ENCODE results near the gene SLC6A3.
"Not testable (repeated sequence)": the region's sequence is repeated elsewhere in the genome, so short reads cannot be mapped to it uniquely, and the experiment has no call there.

The SLC6A3 gene

GRCh38 chr5:1366514-1366913 is 78.7 kb downstream of the SLC6A3 start:
- DNase-seq, result no peak

GRCh38 chr5:1364211-1364610 is 81.0 kb downstream of the SLC6A3 start:
- DNase-seq, result no peak

DNA sequence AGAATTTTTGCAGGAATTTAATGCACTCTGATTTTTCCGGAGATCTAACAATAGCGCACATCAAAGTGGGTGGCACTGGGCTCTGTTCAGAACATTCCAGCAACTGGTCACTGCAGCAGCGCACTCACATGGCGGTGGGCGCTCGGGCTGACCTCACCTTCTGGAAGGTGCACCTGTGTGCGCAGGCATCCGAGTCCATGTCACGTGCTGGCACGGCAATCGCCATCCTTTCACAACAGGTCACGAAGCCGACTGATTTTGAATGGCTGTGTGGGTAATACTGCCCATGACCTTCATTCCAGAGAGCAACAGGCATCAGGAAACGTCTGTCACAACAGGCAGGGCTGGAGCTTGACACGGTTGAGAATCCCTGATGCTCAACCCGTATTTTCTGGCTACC is 81.7 kb downstream of the SLC6A3 start:
- no peak for DNase-seq

- no peak for DNase-seq
Measured at GRCh38 chr5:1363160-1363559, 82.1 kb downstream of the SLC6A3 start.

DNA sequence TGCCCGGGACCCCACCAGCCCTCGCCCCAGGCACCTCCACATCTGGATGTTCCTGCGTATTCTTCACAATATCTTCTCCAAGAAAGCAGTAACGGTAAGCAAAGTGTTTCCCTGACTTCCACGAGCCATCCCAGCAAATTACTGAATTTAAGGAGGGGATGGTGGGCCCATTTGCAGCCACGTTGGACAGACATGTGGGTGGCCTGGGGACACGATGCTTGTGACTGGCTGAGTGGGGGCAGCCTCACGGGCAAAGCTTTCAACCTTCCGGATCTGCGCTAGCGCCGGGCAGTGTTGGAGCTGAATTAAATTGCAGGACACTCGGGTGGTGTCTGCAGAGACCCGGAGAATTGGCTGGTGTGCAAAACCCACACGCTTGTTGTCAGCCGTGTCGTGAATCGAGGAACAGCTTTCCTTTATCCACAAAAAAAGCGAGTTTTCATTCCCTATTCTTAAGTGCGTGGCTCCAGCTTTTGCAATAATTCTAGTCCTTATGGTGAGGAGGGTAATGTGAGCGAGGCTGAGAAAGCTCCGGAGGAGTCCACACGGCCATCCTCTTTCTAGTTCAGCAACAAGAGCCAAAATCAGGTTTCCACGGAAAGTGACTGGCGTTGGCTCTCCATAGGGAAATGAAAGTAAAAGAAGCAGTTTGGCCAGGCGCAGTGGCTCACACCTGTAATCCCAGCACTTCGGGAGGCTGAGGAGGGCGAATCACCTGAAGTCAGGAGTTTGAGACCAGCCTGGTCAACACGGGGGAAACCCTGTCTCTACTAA is 82.8 kb downstream of the SLC6A3 start:
- DNase-seq, result no peak

DNA sequence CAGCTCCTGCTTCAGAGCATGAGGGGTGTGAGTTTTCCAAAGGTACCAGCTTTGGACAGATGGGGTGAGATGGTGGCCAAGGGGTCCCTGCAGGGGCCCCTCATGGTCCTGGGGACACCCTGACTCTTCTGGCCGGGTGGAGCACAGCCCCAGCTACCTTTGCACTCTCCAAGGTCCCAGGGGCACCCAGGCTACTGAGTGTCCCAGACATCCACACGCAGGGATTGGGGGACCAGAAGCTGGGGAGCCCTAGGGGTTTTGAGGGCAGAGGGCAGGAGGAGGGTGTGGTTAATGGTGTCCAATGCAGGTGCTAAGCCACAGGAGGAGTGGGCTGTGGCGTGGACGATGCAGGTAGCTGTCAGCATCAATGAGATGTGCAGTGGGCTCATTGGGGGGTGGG is 84.4 kb downstream of the SLC6A3 start:
- DNase-seq, result no peak

GRCh38 chr5:1360367-1360766 is 84.9 kb downstream of the SLC6A3 start:
- DNase-seq, result not testable (repeated sequence)

DNA sequence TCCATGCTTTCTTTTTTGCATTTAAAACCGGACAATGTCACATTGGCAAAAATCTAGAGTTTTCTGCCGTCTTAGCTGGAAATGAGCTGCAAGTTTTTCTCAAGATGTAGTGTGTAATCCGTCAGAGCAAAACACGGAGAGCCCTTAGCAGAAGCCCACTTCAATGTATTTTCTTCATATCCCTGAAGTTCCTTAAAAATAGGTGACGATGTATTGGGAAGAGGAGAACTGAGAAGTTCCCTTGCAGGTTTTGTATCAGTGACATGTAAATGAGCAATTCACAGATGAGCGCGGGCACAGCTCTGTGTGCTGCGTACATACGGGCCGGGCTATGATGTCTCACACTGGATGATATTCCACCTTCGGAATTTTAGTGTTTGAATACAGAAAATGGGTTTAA is 85.5 kb downstream of the SLC6A3 start:
- no peak for DNase-seq

DNA sequence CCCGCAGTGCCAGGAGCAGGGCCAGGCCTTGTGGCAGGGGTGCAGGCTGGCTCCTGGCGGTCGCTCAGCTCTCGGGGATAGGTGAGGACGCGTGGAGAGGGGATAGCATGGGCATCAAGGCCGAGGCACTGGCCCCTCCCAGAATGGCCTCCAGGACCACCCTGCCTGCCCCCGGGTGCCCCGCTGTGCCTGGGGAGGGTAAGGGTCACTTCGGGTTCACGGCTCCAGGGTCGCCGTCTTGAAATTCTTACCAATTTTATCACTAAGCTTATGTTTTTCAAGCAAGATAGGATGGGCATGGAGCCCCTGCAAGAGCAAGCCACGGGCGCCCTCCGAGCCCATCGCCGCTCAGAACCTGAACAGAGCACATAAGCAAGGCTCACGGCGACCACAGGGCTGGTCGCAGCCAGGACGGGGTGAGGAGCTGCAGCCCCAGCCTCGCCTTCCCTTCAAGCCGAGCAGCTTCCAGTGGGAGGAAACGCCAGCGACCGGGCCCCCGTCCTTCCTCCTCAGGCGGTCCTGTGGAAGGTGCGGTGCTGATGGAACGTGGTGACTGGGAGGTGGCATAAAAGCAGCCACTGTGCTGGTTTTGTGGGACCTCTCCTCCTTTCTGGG is 86.1 kb downstream of the SLC6A3 start:
- no peak for DNase-seq

DNA sequence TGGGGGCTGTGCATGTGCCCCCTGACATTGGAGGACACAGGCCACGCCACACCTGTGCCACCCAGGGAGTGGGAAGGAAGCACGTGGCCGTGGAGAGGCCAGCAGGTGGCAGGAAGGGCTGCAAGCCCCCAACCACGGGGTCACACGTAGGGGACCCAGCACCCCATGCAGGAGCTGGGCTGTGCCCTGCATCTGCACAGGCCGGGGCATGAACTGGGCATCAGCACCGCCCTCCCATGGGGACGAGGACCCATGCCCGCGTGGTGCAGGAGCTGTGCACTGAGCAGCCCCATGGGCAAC is 86.6 kb downstream of the SLC6A3 start:
- no peak for DNase-seq

GRCh38 chr5:1357946-1358725 is 87.1 kb downstream of the SLC6A3 start:
- no peak for DNase-seq

DNA sequence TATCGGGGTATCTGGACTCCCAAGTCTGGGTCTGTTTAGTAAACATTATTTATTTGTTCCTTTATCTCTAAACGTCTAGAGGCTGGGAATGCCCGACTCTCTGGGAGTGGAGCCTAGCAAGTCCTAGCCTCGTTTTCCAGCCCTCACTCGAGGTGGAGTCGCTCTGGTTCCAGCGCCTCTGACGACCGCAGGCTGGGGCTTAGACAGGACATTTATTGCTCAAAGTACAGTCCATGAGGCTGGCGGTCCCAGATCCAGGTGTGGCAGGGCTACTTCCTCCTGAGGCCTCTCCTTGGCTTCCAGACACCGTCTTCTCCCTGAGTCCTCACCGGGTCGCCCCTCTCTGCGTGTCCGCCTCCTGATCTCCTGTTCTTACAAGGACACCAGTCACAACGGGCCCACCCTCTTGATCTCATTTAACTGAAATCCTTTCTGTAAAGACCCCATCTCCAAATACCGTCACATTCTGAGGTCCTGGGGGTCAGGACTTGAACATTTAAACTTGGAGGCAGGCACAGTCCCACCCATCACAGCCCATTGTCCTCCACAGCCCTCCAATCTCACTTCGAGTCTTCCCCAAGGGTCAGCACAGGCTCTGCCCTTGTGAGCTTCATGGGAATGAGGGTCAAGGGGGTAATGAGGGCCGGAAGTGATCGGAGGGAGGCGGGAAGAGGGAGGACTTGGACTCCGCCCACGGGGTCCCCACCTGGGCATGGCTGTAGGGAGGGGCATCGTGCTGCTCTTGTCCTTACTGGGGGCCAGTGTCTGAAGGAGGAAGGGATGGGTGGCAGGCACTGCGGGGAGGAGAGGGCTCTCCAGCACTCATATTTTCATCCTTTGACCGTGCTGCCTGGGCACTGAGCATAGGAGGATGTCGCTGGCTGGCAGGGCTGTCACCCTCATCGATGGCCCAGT is 88.1 kb downstream of the SLC6A3 start:
- DNase-seq, result no peak

DNA sequence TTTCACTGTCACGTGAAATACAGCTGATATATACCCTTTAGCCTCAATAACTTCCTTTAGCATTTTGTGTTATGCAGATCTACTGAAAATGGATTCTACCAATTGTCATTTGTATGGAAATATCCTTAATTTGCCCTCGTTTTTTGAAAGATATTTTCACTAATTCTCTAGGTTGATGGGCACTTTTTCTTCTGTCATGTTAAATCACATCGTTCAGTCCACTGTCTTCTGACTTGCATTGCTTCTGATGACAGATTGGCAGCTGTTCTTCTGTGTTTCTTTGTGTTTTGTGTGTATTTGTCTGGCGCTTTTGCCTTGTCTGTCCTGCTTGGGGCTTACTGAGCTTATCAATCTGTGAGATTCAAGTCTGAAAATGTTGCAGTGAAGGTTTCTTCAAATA is 90.7 kb downstream of the SLC6A3 start:
- no peak for DNase-seq

- DNase-seq, result no peak
Measured at GRCh38 chr5:1352231-1353219, 92.7 kb downstream of the SLC6A3 start.

- DNase-seq, result no peak
Measured at GRCh38 chr5:1351156-1351555, 94.1 kb downstream of the SLC6A3 start.

DNA sequence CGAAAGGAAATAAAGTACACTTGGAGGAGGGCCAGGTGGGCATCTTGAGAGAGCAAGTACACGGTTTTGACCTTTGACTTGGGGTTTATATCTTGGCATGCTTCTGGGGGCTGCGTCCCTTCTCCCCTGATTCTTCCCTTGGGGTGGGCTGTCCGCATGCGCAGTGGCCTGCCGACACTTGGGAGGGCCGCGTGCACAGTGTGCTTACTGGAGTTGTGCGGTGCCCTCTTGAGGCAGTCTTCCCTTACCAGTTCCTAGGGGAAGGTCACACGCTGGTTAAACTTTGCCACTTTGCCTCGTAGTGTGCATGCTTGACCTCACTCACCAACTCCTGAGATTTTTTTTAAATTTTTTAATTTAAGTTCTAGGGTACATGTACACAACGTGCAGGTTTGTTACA is 96.0 kb downstream of the SLC6A3 start:
- no peak for DNase-seq

- no peak for DNase-seq
Measured at GRCh38 chr5:1348986-1349245, 96.3 kb downstream of the SLC6A3 start.

GRCh38 chr5:1347571-1347970 is 97.7 kb downstream of the SLC6A3 start:
- DNase-seq, result no peak

- no peak for DNase-seq
Measured at GRCh38 chr5:1346627-1347440, 98.4 kb downstream of the SLC6A3 start.

- no peak for DNase-seq
Measured at GRCh38 chr5:1345876-1346626, 99.2 kb downstream of the SLC6A3 start.
